ENCODE results near the gene NOTCH1.

GRCh38 chr9:136564379-136564988 is 18.6 kb upstream of the NOTCH1 start:
- TF ChIP-seq CTCF (IDR thresholded peaks at IDR 0.05) = no peak
- TF ChIP-seq PBX3 (IDR thresholded peaks at IDR 0.05) = no peak
- no peak for TF ChIP-seq POLR2A (IDR thresholded peaks at IDR 0.05; ENCODE audit: low read length)
- no peak for TF ChIP-seq EP300 (IDR thresholded peaks at IDR 0.05)
- TF ChIP-seq MAX (IDR thresholded peaks at IDR 0.05) = no peak
- TF ChIP-seq PHF8 (IDR thresholded peaks at IDR 0.05; ENCODE audit: borderline replicate concordance, low read depth) = no peak
- no peak for TF ChIP-seq HDAC2 (IDR thresholded peaks at IDR 0.05)
- no peak for TF ChIP-seq ZNF302 (CRISPR knock-in tag; IDR thresholded peaks at IDR 0.05)
- no peak for TF ChIP-seq JUN (IDR thresholded peaks at IDR 0.05)
- no peak for TF ChIP-seq ZFP36 (IDR thresholded peaks at IDR 0.05; ENCODE audit: borderline replicate concordance, partially characterized antibody)
- no peak for TF ChIP-seq ELK1 (IDR thresholded peaks at IDR 0.05; ENCODE audit: low read depth, low read length)
